ENCODE measurements around the gene FBXO41.

FBXO41 gene

DNA sequence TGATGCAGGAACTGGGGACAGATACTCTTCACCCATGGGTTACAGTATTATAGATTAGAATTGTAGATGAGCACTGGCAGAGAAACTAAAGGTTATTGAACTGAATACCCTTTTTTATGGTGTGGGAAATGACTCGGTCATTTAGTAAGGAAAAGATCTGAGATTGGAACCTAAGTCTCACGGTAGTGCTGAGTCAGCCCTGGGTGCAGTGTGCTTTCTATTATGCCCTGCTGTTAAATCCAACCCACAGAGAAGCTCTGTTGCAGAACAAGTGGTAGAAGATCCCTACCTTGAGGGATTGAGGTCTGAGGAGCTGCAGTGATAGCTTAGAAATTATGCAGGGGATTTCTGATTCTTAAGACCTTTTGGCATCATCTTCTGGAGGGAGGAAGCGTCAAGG, 37.4 kb downstream of the FBXO41 start:
- DNase-seq (ENCODE audit: low spot score) = no peak

DNA sequence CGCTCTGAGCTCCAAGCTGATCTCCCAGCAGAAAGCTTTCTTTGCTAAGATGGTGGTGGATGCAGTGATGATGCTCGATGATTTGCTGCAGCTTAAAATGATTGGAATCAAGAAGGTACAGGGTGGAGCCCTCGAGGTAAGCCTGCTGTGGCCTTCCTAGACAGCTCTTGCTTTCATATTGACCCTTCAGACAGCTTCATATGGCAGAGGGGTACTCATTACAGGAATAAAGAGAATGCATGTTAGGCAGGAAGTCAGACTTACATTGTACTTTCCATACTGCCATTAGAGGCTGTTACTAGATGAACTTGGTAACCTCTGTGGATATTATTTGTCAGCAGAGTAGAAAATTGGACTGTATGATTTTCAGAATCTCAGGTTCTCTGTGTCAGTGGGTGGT, 39.7 kb downstream of the FBXO41 start:
- DNase-seq (ENCODE audit: low spot score) = no peak

DNA sequence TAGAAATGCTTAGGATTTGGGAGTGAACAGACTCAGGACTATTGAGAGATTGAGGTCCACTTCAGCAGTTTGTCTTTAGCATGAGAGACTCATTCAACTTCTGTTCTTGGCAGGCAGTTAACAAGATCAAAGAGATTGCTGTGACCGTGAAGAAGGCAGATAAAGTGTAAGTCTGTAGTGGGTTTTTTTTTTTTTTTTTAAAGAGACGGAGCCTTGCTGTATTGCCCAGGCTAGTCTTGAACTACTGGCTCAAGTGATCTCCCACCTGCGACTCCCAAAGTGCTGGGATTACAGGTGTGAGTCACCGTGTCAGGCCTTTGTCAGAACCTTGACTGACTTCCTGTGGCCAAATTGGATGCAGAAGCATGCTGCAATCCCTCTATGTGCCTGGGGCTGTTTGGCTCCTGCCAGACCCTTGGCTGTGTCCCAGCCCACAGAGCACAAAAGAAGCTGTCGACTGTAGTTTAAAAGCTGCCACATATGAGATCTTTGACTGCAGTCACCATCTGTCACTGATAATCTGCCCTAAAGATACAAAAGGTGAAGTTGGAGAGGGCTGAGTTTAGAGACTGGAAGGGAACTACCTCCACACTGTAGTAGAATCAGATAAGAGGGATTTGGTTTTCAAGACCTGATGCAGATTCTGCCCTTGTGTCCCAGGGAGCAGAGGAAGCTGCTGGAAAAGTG, 40.3 kb downstream of the FBXO41 start:
- no peak for DNase-seq (ENCODE audit: low spot score)

DNA sequence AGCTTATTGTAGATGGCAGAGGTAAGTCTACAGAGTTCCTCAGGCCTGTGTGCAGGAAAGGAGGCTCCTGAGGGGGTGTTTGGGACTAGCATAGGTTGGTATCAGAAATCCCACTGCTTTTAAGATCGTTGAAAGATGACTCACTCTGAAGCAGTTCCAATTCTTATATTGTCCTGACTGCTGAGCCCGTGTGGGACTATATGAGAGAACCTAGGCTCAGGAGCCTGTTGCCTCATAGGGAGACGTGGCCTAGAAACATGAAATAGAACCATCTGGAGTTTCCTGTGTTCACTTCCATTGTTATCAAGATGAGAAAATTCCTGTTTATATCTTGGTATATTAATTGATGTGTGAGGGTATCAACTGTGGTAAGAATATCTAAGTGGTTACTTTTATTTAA, 44.5 kb downstream of the FBXO41 start:
- DNase-seq (ENCODE audit: low spot score) = no peak

DNA sequence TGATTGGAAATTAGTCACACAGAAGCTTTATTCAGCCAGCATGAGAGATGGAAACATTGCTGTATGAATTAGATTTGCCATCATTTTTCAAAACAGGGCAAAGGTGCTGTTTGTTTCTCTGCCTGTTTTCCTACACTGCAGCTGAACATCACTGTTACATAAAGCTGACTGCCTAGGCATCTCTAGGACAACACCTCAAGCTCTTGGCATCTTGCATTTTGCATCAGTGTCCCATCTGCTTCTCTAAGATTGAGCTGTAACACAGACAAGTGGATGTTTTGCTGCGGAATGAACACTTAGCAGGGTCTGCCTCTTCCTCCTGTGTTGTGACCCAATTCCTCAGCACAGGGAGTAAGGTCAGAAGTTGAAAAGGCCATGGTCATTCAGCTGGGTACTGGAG, 45.3 kb downstream of the FBXO41 start:
- DNase-seq (ENCODE audit: low spot score) = no peak

DNA sequence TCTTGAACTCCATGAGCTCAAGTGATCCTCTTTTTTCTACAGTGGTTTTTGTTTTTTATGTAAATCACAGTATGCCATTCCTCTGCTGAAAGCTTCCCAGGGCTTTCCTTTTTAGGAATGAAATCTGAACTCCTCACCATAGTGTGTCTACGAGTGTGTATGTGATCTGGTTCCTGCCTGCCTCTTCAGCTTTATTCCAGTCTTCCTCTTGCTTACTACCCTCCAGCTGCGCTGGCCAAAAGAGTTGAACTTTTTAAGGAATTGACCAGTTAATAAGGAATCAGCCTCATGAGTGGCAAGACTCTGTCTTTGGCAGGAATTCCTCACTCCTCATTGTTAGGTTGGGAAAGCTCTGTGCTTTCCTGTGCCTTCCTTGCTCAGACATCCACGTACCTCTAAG, 46.1 kb downstream of the FBXO41 start:
- no peak for DNase-seq (ENCODE audit: low spot score)

DNA sequence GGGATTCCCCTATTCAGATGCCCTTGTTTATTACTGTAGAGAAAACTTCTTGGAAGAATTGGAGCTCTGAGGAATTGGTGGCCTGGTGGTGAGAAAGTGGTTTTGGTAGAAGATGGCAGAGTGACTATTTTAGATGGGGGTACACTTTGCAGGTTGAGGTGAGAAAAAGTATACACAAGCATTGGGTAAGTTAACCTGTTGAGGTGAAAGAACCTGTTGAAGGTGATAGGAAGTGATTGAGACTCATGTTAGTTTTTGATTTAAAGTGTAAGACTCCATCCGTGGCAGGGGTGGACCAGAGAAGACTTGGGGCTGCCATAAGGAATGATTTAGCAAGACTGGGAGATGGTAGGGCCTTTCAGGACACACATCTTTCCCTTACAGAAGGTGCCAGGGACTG, 47.1 kb downstream of the FBXO41 start:
- no peak for DNase-seq (ENCODE audit: low spot score)

DNA sequence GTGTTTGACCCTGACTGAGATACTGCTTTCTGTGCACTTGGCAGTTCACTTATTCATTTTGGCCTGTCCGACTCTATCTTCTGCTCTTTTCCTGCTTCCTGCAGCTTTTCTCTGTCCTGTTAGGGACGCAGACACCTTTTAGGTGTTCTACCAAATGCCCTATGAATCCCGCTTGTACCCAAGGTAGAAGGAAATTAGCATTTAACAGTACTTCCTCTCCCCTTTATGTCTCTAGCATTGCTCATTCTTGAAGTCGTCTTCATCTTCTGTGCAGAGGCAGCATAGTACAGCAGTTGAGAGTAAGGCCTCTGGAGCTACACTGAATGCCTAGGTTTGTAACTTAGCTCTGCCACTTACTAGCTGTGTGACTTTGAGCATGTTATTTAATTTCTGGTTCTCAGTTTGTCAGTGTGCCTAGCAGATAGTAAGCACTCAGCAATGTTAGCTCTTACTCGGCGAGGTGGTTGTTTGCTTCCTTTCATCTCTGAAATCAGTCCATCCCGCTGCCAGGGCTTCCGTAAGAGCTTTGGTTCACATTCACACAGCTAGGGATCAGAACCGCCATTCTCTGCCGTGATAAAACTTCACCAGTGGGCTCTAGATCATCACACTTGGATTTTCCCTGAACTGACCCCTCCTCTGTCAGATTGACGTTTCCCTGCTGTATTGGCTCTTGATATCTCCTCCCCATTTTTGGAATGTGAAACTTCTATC, 48.8 kb downstream of the FBXO41 start:
- DNase-seq (ENCODE audit: low spot score) = no peak

DNA sequence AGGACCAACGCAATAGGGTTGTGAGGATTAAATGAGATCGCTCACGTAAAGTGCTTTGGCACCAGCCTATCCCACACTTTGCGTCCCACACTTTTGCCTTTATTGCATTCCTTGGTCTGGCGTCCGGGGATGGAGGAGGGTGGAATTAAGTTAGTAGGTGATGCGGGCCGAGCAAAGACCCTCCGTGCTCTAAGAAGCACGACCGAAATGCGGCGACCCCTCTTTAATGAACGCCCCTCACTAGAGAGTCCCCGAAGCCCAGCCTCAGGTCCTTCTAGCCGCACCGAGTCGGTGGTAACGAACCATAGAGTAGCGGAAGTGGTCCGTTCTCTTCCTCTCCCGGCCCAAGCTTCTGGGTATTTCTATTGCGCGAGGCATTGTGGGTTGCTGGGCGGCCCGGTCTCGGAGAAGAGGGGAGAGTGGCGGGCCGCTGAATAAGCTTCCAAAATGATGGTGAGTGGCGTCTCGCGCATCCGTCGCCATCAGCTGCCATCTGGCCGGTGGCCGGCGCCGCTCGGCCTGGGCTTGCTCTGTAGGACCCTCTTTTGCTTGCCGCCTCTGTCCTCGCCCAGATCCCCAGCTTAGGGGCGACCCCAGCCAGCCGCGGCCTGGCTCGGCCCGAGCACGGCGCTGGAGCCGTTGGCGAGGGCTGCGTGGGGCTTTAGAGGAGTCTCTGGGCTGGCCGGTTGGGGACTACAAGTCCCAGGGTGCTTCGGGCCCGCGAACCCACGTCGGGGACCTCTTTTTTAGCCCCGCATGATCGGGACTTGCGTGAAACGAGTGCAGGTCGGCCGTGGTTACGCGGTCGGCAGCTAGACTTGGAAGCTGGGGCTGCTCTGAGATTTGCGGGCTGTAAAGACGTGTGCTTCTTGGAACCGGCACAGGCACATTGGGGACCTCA, 50.1 kb downstream of the FBXO41 start, which contains the start of gene CCT7:
TSS of gene CCT7 (plus strand) at position 377 of the 901 bp plus-strand sequence. CDS start at position 448, 71 bp downstream.
- DNase-seq (ENCODE audit: low spot score) = peak; percentile 90

DNA sequence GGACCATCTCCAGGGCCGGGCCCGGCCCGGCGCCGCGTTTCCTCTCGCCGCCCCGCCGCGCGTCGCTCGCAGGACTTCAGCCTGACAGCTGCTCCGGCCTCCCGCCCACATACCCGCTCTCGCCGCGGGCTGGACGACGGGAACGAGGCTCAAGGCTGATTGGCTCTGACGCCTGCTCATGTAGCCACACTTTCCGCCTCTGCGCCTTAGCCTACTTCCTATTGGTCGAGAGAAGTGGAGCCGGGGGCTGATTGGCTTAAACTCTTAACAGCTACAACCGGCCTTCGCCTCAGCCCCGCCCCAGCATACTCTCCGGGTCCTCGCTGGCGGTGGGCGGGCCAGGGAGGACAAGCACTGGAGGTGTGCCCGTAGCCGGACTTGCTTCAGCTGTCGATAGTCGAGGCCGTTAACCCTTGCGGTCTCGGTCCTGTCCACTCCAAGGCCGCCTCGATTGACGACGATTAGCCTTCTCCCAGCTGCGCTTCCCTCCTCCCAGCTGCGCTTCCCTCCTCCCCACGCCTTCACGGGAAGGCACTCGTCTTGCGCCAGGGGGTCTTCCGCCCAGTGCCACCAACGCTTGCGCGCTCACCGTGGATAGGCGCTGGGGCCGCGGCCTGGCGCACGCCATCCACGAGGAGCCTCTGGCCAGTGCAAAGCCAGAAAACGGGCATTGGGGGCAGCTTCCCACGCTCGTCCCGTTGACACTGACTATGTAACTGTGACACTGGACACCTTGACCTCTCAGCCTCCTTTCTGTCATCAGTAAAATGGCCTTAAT, 50.9 kb downstream of the FBXO41 start, which contains the start of gene PRADC1:
TSS of gene PRADC1 (minus strand) at position 86 of the 778 bp plus-strand sequence. CDS start at position 7, 79 bp downstream.
- peak; percentile 100 for DNase-seq (ENCODE audit: low spot score)

DNA sequence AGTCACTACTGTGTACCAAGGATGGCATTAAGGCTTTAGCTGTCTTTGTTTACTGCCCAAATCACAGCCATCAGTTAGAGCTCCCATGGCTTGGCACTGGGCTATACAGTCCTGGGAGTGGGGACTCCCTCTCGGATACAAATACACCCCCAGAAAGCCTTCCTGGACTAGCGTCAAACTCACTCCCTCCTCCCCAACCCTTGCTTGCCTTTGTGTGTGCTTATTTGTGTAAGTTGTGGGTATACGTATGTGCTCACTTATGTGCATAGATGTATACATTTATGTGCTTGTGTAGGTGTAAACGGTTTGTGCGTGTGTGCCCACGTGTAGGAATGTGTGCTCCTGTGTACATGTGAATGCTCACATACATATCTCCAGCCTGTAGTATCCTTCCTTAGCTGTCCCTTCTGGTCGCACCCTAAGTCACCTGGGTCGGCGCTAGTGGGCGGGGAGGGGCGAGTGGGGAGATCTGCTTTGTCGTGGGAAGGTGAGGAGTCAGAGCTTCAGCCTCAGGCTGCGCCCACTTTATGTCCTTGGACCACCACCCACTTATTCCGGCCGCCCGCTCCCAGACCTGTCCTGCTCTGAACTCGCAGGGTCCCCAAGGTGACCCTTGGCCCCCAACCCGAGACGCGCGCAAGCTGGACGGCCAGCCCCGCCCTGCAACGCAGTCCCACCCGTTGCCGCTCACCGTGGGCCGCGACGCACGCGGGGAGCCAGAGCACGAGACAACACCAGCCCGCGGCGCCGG, 51.7 kb downstream of the FBXO41 start:
- DNase-seq (ENCODE audit: low spot score) = no peak

DNA sequence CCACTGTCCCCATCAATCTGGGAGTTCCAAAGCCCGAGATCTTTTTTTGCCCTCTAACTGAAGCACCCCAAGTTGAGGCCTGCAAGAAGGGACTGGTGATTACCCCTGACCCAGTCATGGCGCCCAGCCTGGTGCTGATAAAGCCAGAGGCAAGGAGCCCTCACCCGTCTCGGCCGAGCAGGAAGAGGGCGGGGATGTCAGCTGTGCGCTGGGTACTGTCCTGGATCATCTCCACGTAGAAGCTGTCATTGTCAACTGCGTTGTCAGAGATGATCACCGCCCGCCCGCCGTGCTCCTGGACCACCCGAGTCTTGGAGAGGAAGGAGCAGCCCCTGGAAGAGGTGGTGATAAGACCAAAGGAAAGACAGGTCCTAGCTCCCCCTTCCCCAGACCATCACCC, 55.6 kb downstream of the FBXO41 start:
- DNase-seq (ENCODE audit: low spot score) = no peak

DNA sequence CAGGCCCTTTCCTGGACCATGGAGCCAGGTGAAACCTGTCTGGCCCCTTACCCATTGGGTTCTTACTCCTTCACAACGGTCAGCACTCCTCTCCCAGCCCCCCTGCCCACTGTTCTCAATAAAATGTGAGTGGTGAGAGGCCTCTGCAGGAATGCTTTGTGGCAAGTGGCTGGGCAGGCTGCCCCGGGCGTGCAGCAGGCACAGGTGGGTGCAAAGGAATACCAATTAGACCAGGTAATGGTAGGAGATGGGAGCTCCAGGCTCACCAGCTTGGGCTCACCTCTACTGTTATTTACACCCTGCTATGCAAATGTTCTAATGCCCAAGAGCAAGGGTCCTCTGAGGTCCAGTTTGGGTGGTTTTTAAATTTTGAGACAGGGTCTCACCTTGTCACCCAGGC, 57.2 kb downstream of the FBXO41 start:
- DNase-seq (ENCODE audit: low spot score) = no peak

DNA sequence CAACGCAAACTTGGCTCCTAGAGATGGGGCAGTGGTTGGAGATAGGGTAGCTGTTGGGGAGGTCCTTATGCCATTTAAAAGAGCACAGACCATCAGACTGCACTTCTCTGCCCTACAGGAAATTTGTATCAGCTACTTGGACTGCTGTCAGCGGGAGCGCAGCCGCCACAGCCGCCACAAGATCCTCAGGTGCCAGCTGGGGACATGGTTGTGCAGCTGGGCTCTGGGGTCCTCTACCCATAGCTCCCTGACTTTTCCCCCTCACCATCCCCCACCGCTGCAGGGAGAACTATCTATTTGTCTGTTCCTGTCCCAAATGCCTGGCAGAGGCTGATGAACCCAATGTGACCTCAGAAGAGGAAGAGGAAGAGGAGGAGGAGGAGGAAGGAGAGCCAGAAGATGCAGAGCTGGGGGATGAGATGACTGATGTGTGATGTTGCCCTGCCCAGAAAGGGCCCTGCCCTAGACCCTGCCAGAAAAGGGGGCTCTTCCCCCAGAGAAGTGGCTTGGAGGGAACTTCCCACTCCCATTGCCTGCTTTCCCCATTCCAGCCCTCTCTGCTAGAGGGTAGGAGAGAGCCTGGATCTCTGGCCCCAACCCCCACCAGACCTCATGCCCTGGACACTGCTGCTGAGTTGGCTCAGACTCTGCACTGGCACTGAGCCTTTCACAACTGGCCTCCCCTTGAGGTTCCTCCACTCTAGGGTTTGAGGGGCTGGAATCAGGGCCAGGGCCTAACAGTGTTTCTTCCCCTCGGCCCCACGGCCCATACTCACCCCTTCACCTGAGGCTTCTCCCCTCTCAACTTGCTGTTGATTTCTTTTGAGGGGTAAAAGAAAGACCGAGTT, 58.5 kb downstream of the FBXO41 start:
- no peak for DNase-seq (ENCODE audit: low spot score)

DNA sequence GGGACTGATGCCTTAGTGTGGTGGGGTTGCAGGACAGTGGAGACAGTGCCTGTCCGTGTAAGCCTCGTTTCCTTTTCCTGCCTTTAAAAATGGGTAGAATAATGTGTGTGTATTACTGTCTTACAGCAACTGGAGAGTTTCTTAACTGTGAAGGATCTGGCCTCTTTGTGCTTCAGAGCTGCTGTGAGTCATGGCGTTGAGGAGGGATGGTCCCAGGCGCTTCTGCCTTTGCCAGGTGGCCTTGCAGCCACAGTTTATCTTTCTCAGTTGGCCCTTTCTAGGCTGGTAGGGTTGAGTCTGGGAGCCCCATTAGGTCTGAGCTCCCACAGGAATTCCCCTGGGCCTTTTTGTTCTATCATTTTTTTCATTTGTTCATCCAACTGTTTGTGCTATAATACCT, 60.5 kb downstream of the FBXO41 start:
- DNase-seq (ENCODE audit: low spot score) = no peak

DNA sequence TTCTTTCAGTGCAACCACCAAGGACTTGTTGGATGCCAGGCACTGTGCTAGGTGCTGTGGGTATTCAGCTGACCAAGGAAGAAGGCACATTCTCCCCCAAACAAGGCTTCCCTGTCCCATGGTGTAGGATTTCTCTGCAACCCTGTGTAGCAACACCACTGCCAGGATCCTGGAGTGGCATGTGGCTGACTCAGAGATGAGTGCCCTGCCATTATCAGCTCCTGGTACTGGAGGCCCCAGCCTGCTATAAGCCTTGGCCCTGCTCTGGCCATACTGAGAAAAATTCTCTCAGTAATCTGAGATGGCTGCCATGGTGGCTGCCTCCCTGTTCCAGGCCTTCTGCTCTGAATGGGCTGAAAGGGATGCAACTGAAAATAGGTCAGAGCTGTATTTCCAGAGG, 66.0 kb downstream of the FBXO41 start:
- DNase-seq (ENCODE audit: low spot score) = no peak

DNA sequence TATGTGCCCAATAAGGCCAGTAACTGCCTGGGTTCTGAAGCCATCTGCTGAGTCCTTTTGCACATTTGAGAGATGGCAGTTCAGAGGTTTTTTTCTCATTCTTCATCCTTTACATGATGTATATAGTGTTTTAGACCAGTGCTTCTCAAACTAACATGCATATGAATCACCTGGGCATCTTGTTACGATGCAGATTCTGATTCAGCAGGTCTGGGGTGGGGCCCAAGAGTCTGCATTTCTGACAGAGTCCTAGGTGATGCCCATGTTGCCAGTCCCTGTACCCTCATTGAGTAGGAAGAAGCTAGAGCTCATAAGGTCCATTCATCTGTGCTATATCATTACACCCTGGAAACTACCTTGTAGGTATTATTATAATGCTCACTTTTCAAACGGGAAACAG, 66.5 kb downstream of the FBXO41 start:
- no peak for DNase-seq (ENCODE audit: low spot score)

DNA sequence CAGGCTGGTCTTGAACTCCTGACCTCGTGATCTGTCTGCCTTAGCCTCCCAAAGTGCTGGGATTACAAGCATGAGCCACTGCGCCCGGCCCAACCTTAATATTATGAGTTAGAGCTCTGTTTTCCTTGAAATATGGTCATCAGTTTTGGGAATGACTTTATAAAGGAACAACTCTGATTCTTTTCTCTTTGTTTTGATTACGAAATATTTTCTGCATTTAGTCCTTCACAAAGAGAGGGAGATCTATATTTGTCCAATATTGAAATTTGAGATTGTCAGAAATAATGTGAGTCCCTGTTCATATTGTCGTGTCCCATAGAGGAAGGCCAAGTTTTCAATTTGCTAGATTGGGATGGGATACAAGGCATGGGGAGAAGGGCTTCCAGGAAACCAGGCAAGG, 67.1 kb downstream of the FBXO41 start:
- DNase-seq (ENCODE audit: low spot score) = no peak

DNA sequence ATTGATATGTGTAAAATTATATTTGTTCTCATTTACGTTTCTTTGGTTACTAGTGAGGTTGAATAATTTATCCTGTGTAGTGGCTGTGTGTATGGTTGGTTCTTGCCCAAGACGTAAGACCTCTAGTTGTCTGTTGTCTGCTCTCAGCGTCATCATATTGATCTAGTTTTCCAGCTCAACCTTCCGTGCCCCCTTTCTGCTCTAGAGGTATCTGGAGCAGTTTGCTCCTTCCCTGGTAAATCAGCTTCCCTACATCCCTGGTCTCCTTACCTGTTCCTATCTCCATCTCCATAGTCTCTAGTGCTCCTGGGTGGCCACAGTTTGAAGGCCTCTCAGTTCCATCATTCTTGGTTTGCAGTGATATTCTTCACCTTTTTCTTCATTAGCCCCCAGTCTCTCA, 69.0 kb downstream of the FBXO41 start:
- no peak for DNase-seq (ENCODE audit: low spot score)
